ENCODE results near the gene RMC1.

DNA sequence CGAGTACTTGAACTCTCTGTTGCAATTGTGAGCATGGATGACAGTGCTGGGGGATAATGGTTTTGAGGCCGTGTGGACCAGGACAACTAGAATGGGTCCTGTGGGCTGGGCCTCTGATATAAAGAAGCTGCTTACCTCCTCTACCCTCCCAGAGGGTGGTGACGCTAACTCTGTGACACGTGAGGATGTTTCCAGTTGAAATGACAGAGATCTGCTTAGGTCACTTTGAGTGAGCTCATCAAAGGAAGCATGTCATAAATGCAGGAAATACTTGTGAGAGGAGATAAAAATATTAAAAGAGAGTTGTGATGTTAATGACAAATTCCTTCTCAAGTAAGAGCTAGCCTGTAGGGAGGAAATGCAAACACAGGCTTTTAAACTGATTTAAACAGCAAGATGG is 16.4 kb downstream of the RMC1 start:
- no peak for TF ChIP-seq POLR2AphosphoS5 (IDR thresholded peaks at IDR 0.05; ENCODE audit: borderline replicate concordance, low read depth, low read length)
- no peak for TF ChIP-seq FOXP2 (optimal IDR thresholded peaks at IDR 0.05; ENCODE audit: control extremely low read depth, extremely low read length, insufficient read depth)

Measured in SK-N-MC (cell line).